Right kidney (tissue), 1 donor: ENCODE measurements around the gene C2orf66.

Source experiments
- DNase-seq: peaks from one replicate; pipeline ENCODE4 v3.0.0-alpha.2; 2016

C2orf66 gene

GRCh38 chr2:196759378-196759706, 49.8 kb downstream of the C2orf66 start:
- DNase-seq = no peak

- DNase-seq = no peak
Observed at GRCh38 chr2:196758474-196759377, 50.4 kb downstream of the C2orf66 start.
